Measurements from ENCODE around the gene SEPTIN14.

Gene SEPTIN14

GRCh38 chr7:55884321-55884720 is 21.8 kb upstream of the SEPTIN14 start:
- ATAC-seq, result no peak
- no peak for TF ChIP-seq CSDC2 (CRISPR knock-in tag; IDR thresholded peaks at IDR 0.05)
- TF ChIP-seq TOX (CRISPR knock-in tag; IDR thresholded peaks at IDR 0.05; ENCODE audit: borderline replicate concordance), result no peak
- no peak for TF ChIP-seq TCF4 (CRISPR knock-in tag; IDR thresholded peaks at IDR 0.05; ENCODE audit: borderline replicate concordance)
- no peak for TF ChIP-seq OSR1 (CRISPR knock-in tag; IDR thresholded peaks at IDR 0.05)
- no peak for TF ChIP-seq ZFP3 (CRISPR knock-in tag; IDR thresholded peaks at IDR 0.05)
- TF ChIP-seq ESRRG (CRISPR knock-in tag; IDR thresholded peaks at IDR 0.05), result no peak
- TF ChIP-seq PPARA (CRISPR knock-in tag; IDR thresholded peaks at IDR 0.05; ENCODE audit: borderline replicate concordance), result no peak
- TF ChIP-seq ZNF8 (CRISPR knock-in tag; IDR thresholded peaks at IDR 0.05), result no peak

GRCh38 chr7:55878691-55879090 is 16.1 kb upstream of the SEPTIN14 start:
- TF ChIP-seq RARB (CRISPR knock-in tag; IDR thresholded peaks at IDR 0.05) (no peak), ZNF8 (CRISPR knock-in tag; IDR thresholded peaks at IDR 0.05) (no peak), ZFP30 (CRISPR knock-in tag; IDR thresholded peaks at IDR 0.05) (no peak), ISL1 (CRISPR knock-in tag; IDR thresholded peaks at IDR 0.05) (no peak), PATZ1 (CRISPR knock-in tag; IDR thresholded peaks at IDR 0.05; ENCODE audit: borderline replicate concordance) (no peak), ZNF565 (CRISPR knock-in tag; conservative IDR thresholded peaks at IDR 0.05; ENCODE audit: low read depth) (no peak), ZFP3 (CRISPR knock-in tag; IDR thresholded peaks at IDR 0.05) (no peak), TSHZ2 (CRISPR knock-in tag; IDR thresholded peaks at IDR 0.05) (no peak), TCF4 (CRISPR knock-in tag; IDR thresholded peaks at IDR 0.05; ENCODE audit: borderline replicate concordance) (no peak), BACH2 (CRISPR knock-in tag; IDR thresholded peaks at IDR 0.05; ENCODE audit: borderline replicate concordance) (no peak), ESRRG (CRISPR knock-in tag; IDR thresholded peaks at IDR 0.05) (no peak), GLIS3 (CRISPR knock-in tag; IDR thresholded peaks at IDR 0.05) (no peak), CREB5 (CRISPR knock-in tag; IDR thresholded peaks at IDR 0.05; ENCODE audit: low read depth) (no peak), ARNTL (CRISPR knock-in tag; IDR thresholded peaks at IDR 0.05; ENCODE audit: borderline replicate concordance, low read depth) (no peak), PPARA (CRISPR knock-in tag; IDR thresholded peaks at IDR 0.05; ENCODE audit: borderline replicate concordance) (no peak), ZNF70 (CRISPR knock-in tag; IDR thresholded peaks at IDR 0.05) (no peak), TOX (CRISPR knock-in tag; IDR thresholded peaks at IDR 0.05; ENCODE audit: borderline replicate concordance) (no peak)
- no peak for ATAC-seq

- no peak for ATAC-seq
- no peak for TF ChIP-seq ZC3H10 (CRISPR knock-in tag; IDR thresholded peaks at IDR 0.05)
- no peak for TF ChIP-seq PPARA (CRISPR knock-in tag; IDR thresholded peaks at IDR 0.05; ENCODE audit: borderline replicate concordance)
- no peak for TF ChIP-seq ZFP3 (CRISPR knock-in tag; IDR thresholded peaks at IDR 0.05)
- no peak for TF ChIP-seq ESRRG (CRISPR knock-in tag; IDR thresholded peaks at IDR 0.05)
- TF ChIP-seq CSRNP3 (CRISPR knock-in tag; IDR thresholded peaks at IDR 0.05), result no peak
- TF ChIP-seq GLIS3 (CRISPR knock-in tag; IDR thresholded peaks at IDR 0.05), result no peak
- no peak for TF ChIP-seq OSR1 (CRISPR knock-in tag; IDR thresholded peaks at IDR 0.05)
- TF ChIP-seq PATZ1 (CRISPR knock-in tag; IDR thresholded peaks at IDR 0.05; ENCODE audit: borderline replicate concordance), result no peak
- TF ChIP-seq CREB5 (CRISPR knock-in tag; IDR thresholded peaks at IDR 0.05; ENCODE audit: low read depth), result no peak
- TF ChIP-seq SNAI2 (CRISPR knock-in tag; IDR thresholded peaks at IDR 0.05), result no peak
- no peak for TF ChIP-seq TOX (CRISPR knock-in tag; IDR thresholded peaks at IDR 0.05; ENCODE audit: borderline replicate concordance)
- no peak for TF ChIP-seq TSHZ2 (CRISPR knock-in tag; IDR thresholded peaks at IDR 0.05)
- TF ChIP-seq ISL1 (CRISPR knock-in tag; IDR thresholded peaks at IDR 0.05), result no peak
Observed at GRCh38 chr7:55877308-55877707, 14.8 kb upstream of the SEPTIN14 start.
